WTC11 (cell line): Measurements from ENCODE around the gene PRR30. TPM values are rescaled to one million over a fixed set of nuclear protein-coding genes. Genes with fewer than 3 reads are reported as not detected.

Source experiments
- ATAC-seq: fragments of 200-7000 bp; cut with Tn5 transposase; 2 replicates; pipeline ENCODE4 v1.10.0; 2021; ENCODE audit warnings: mild to moderate bottlenecking, moderate library complexity
- CTCF ChIA-PET: fragments of 300-600 bp; sonication (Branson Sonifier 250); formaldehyde crosslinking; loops from one replicate; lab custom pipeline; 2021; ENCODE audit warnings: antibody characterized with exemption; lab: Charles Lee
- POLR2A ChIA-PET: fragments of 350-600 bp; sonication (Branson Sonifier 250); formaldehyde crosslinking; loops from one replicate; lab custom pipeline; 2021; ENCODE audit warnings: antibody characterized with exemption; lab: Charles Lee
- DNase-seq: peaks from one replicate; pipeline ENCODE4 v3.0.0; 2021; ENCODE audit warnings: low spot score
- H3K27ac Mint-ChIP-seq: 2 replicates; pipeline ENCODE4 v1.8.0; 2021; ENCODE audit warnings: mixed read lengths
- H3K27me3 Mint-ChIP-seq: 2 replicates; pipeline ENCODE4 v1.8.0; 2021; ENCODE audit warnings: low read depth, mild to moderate bottlenecking, moderate library complexity, mixed read lengths
- H3K36me3 Mint-ChIP-seq: 2 replicates; pipeline ENCODE4 v1.8.0; 2021; ENCODE audit warnings: mixed read lengths
- H3K4me1 Mint-ChIP-seq: 2 replicates; pipeline ENCODE4 v1.8.0; 2022; ENCODE audit warnings: mixed read lengths
- H3K4me3 Mint-ChIP-seq: 2 replicates; pipeline ENCODE4 v1.8.0; 2021; ENCODE audit warnings: mild to moderate bottlenecking, moderate library complexity, mixed read lengths
- H3K9me3 Mint-ChIP-seq: 2 replicates; pipeline ENCODE4 v1.8.0; 2021; ENCODE audit warnings: mixed read lengths
- ATF1 ChIP-seq: sonication (generic); formaldehyde crosslinking; IDR thresholded peaks from 2 replicates; pipeline ENCODE4 v1.8.1; 2023; ENCODE audit warnings: mild to moderate bottlenecking, moderate library complexity, missing genetic modification reagents
- CREM ChIP-seq: sonication (generic); formaldehyde crosslinking; IDR thresholded peaks from 2 replicates; pipeline ENCODE4 v1.8.1; 2022; ENCODE audit warnings: mild to moderate bottlenecking, missing genetic modification reagents, moderate library complexity
- ELF4 ChIP-seq: sonication (generic); formaldehyde crosslinking; IDR thresholded peaks from 2 replicates; pipeline ENCODE4 v1.8.1; 2022; ENCODE audit warnings: low read depth, mild to moderate bottlenecking, moderate library complexity, missing genetic modification reagents
- ERG ChIP-seq: fragments of 250-450 bp; sonication (Bioruptor Pico); IDR thresholded peaks from 2 replicates; pipeline ENCODE4 v1.8.0; 2021; ENCODE audit warnings: mild to moderate bottlenecking
- FOXJ3 ChIP-seq: sonication (generic); formaldehyde crosslinking; IDR thresholded peaks from 2 replicates; pipeline ENCODE4 v1.9.0; 2021; ENCODE audit warnings: missing genetic modification reagents, mild to moderate bottlenecking, borderline replicate concordance
- FOXP1 ChIP-seq: sonication (generic); formaldehyde crosslinking; IDR thresholded peaks from 2 replicates; pipeline ENCODE4 v1.8.0; 2022; ENCODE audit warnings: missing genetic modification reagents, mild to moderate bottlenecking, moderate library complexity, borderline replicate concordance
- HMGA2 ChIP-seq: fragments of 250-450 bp; sonication (Bioruptor Pico); IDR thresholded peaks from 2 replicates; pipeline ENCODE4 v1.4.0; 2021; ENCODE audit warnings: mild to moderate bottlenecking, moderate library complexity
- MXD4 ChIP-seq: fragments of 250-450 bp; sonication (Bioruptor Pico); IDR thresholded peaks from 2 replicates; pipeline ENCODE4 v1.8.0; 2021; ENCODE audit warnings: mild to moderate bottlenecking, moderate library complexity, borderline replicate concordance
- MYBL2 ChIP-seq: sonication (generic); formaldehyde crosslinking; IDR thresholded peaks from 2 replicates; pipeline ENCODE4 v1.8.1; 2023; ENCODE audit warnings: mild to moderate bottlenecking, moderate library complexity, missing genetic modification reagents
- NFE2L1 ChIP-seq: sonication (generic); formaldehyde crosslinking; IDR thresholded peaks from 2 replicates; pipeline ENCODE4 v1.8.1; 2023; ENCODE audit warnings: missing genetic modification reagents
- NFYB ChIP-seq: sonication (generic); formaldehyde crosslinking; conservative IDR thresholded peaks from 2 replicates; pipeline ENCODE4 v1.8.0; 2022; ENCODE audit warnings: low read depth, missing genetic modification reagents
- RORB ChIP-seq: fragments of 250-450 bp; sonication (Bioruptor Pico); IDR thresholded peaks from 2 replicates; pipeline ENCODE4 v1.9.0; 2021; ENCODE audit warnings: mild to moderate bottlenecking
- SP1 ChIP-seq: sonication (generic); formaldehyde crosslinking; conservative IDR thresholded peaks from 2 replicates; pipeline ENCODE4 v1.8.1; 2022; ENCODE audit warnings: missing genetic modification reagents
- ZNF219 ChIP-seq: sonication (generic); formaldehyde crosslinking; IDR thresholded peaks from 2 replicates; pipeline ENCODE4 v1.8.0; 2023; ENCODE audit warnings: missing genetic modification reagents, mild to moderate bottlenecking, borderline replicate concordance
- ZNF317 ChIP-seq: sonication (generic); formaldehyde crosslinking; IDR thresholded peaks from 2 replicates; pipeline ENCODE4 v1.8.1; 2023; ENCODE audit warnings: low read depth, mild to moderate bottlenecking, moderate library complexity, missing genetic modification reagents, borderline replicate concordance
- ZNF396 ChIP-seq: fragments of 250-450 bp; sonication (Bioruptor Pico); IDR thresholded peaks from 2 replicates; pipeline ENCODE4 v1.8.0; 2021; ENCODE audit warnings: mild to moderate bottlenecking, moderate library complexity, borderline replicate concordance
- ZNF416 ChIP-seq: fragments of 250-450 bp; sonication (Bioruptor Pico); IDR thresholded peaks from 2 replicates; pipeline ENCODE4 v1.9.0; 2021; ENCODE audit warnings: mild to moderate bottlenecking, inconsistent platforms
- ZNF423 ChIP-seq: fragments of 250-450 bp; sonication (Bioruptor Pico); IDR thresholded peaks from 2 replicates; pipeline ENCODE4 v2.1.2; 2022; ENCODE audit warnings: mild to moderate bottlenecking, moderate library complexity
- total RNA-seq: library from RNA; stranded (reverse); gene quantifications from 3 replicates; pipeline ENCODE4 v1.2.3, GENCODE V29; 2021
- TF ChIP-seq, protein P1 (sequence below): sonication (generic); formaldehyde crosslinking; IDR thresholded peaks from 2 replicates; pipeline ENCODE4 v1.8.1; 2023; ENCODE audit warnings: mild to moderate bottlenecking, missing genetic modification reagents
- TF ChIP-seq, protein P2 (sequence below): fragments of 250-450 bp; sonication (Bioruptor Pico); conservative IDR thresholded peaks from 2 replicates; pipeline ENCODE4 v1.9.0; 2021; ENCODE audit warnings: mild to moderate bottlenecking

The PRR30 gene
- total RNA-seq, 1 experiment from 2014 or later = not detected

GRCh38 chr2:27109083-27109482 lies 30.1 kb downstream of the PRR30 start (continued):
- no peak for TF ChIP-seq ZNF423 (CRISPR knock-in tag)
- TF ChIP-seq MXD4 = no peak

- Mint-ChIP-seq H3K4me3 (no peak overlapping the region), H3K27ac (no peak overlapping the region), H3K4me1 (peaks cover 2% of the 10 kb centered on the region; the same call in 1 of the 2 replicates), H3K9me3 (no peaks in the 10 kb centered on the region), H3K27me3 (0 out of 2 replicates have a peak, but pooled peaks cover 5% of the 10 kb centered on the region), H3K36me3 (no peaks in the 10 kb centered on the region)
- CTCF ChIA-PET = interaction anchor here (1.2 to 1.9 kb wide), 2 partner anchors 25 to 62 kb away, joined by 4 to 9 read pairs; no protein-coding TSS in a partner anchor
- no peak for TF ChIP-seq MYBL2 (CRISPR knock-in tag)
- POLR2A ChIA-PET = no interaction called here
- ATAC-seq (no peak), DNase-seq (no peak)
Observed at GRCh38 chr2:27108221-27108620, 31.0 kb downstream of the PRR30 start.

- POLR2A ChIA-PET = interaction anchor here (1.7 kb wide), 1 partner anchor 28 kb away, joined by 3 read pairs; the partner anchor contains the start of gene PREB
- no peaks in the 10 kb centered on the region for H3K36me3 Mint-ChIP-seq
- H3K9me3 Mint-ChIP-seq = no peaks in the 10 kb centered on the region
- CTCF ChIA-PET = interaction anchor here (0.9 to 2.2 kb wide), 3 partner anchors 28 to 85 kb away, joined by 5 read pairs; partner anchors contain the start of gene PREB
- no peak for ATAC-seq
- no peak overlapping the region for H3K27ac Mint-ChIP-seq
- DNase-seq = no peak
- 0 out of 2 replicates have a peak, but pooled peaks cover 5% of the 10 kb centered on the region for H3K27me3 Mint-ChIP-seq
- H3K4me1 Mint-ChIP-seq = peaks cover 2% of the 10 kb centered on the region; the same call in 1 of the 2 replicates
- TF ChIP-seq FOXP1 (CRISPR knock-in tag) (no peak), HMGA2 (CRISPR knock-in tag) (no peak), ZNF317 (CRISPR knock-in tag) (no peak), ATF1 (no peak), RORB (no peak), NFYB (CRISPR knock-in tag) (no peak), ELF4 (CRISPR knock-in tag) (no peak), CREM (CRISPR knock-in tag) (no peak), ERG (CRISPR knock-in tag) (no peak), NFE2L1 (CRISPR knock-in tag) (no peak), SP1 (CRISPR knock-in tag) (no peak), FOXJ3 (CRISPR knock-in tag) (no peak), ZNF416 (CRISPR knock-in tag) (no peak), ZNF219 (no peak), ZNF396 (no peak)
- TF ChIP-seq, protein P1, sequence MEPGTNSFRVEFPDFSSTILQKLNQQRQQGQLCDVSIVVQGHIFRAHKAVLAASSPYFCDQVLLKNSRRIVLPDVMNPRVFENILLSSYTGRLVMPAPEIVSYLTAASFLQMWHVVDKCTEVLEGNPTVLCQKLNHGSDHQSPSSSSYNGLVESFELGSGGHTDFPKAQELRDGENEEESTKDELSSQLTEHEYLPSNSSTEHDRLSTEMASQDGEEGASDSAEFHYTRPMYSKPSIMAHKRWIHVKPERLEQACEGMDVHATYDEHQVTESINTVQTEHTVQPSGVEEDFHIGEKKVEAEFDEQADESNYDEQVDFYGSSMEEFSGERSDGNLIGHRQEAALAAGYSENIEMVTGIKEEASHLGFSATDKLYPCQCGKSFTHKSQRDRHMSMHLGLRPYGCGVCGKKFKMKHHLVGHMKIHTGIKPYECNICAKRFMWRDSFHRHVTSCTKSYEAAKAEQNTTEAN (CRISPR knock-in tag) = no peak
- TF ChIP-seq, protein P2, sequence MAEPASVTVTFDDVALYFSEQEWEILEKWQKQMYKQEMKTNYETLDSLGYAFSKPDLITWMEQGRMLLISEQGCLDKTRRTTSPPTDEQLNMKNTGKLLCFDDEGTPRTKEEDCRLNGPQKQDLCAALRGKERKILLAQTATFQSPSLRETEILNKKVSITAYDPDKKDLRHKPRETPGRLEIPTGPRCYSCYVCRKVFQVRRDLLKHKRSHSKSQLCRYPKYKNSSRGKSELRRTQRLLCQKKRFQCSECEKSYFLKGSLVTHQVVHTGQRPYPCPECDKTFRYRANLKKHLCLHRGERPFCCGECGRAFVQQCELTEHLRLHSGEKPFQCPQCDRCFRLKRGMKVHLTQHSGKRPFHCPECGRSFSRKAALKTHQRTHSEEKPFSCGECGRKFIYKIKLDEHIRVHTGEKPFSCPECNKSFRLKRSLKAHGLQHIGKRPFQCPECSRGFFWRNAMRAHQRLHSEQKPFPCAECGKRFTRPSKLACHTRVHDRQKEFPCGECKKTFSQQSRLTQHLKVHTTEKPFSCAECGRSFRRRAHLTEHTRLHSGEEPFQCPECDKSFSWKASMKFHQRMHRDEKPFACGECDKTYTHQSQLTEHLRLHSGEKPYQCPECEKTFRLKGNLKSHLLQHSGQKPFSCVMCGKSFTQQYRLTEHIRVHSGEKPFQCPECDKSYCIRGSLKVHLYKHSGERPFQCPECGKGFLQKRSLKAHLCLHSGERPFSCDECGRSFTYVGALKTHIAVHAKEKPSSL (CRISPR knock-in tag) = no peak
- no peak overlapping the region for H3K4me3 Mint-ChIP-seq
Observed at GRCh38 chr2:27105981-27106380, 33.2 kb downstream of the PRR30 start.
